Upper lobe of left lung (tissue), 4 donors: ENCODE measurements around the gene IL17D.

Experiments
- CTCF ChIP-seq, 6 experiments: fragments of 450-650 bp in 4 of 6; fragments of 200-600 bp in 2 of 6; sonication (generic) in 2 of 6; IDR thresholded peaks; one replicate each; pipeline ENCODE4 v1.5.1; 2016 to 2019; ENCODE audit warnings: antibody characterized with exemption in 6 of 6
- EP300 ChIP-seq, 4 donors: sonication (generic); formaldehyde crosslinking; IDR thresholded peaks; one replicate each; pipeline ENCODE4 v1.5.1; 2017; ENCODE audit warnings: antibody characterized with exemption in 4 of 4, control low read depth in 2 of 4
- POLR2A ChIP-seq, 4 donors: fragments of 450-650 bp; IDR thresholded peaks; one replicate each; pipeline ENCODE4 v1.5.1; 2016 to 2017; ENCODE audit warnings: antibody characterized with exemption in 4 of 4, mild to moderate bottlenecking in 2 of 4
- POLR2AphosphoS5 ChIP-seq, 2 donors: sonication (generic); formaldehyde crosslinking; IDR thresholded peaks; one replicate each; pipeline ENCODE4 v1.5.1; 2017; ENCODE audit warnings: antibody characterized with exemption in 2 of 2

GRCh38 chr13:20721454-20722357 is 18.2 kb downstream of the IL17D start:
- peak in 1 of 6 experiments; percentile 7 for TF ChIP-seq CTCF (IDR thresholded peaks at IDR 0.05)
- TF ChIP-seq POLR2AphosphoS5 (IDR thresholded peaks at IDR 0.05): no peak
- no peak for TF ChIP-seq POLR2A (IDR thresholded peaks at IDR 0.05)
- no peak for TF ChIP-seq EP300 (IDR thresholded peaks at IDR 0.05)
